HEK293 (cell line): ENCODE results near the gene SYT5.
"Not testable (repeated sequence)": the region's sequence is repeated elsewhere in the genome, so short reads cannot be mapped to it uniquely, and the experiment has no call there.

Source experiments
- CTCF ChIA-PET: fragments of 350-600 bp; formaldehyde crosslinking; extraction: SDS; loops from one replicate; lab custom pipeline; 2021; ENCODE audit warnings: antibody characterized with exemption; lab: Yijun Ruan, JAX
- POLR2A ChIA-PET: fragments of 300-600 bp; formaldehyde crosslinking; extraction: SDS; loops from one replicate; lab custom pipeline; 2020; ENCODE audit warnings: antibody characterized with exemption, inconsistent platforms; lab: Yijun Ruan, JAX
- H3K27ac ChIP-seq: fragments of 200-500 bp; sonication (Bioruptor generic); 2 replicates; pipeline ENCODE4 v1.5.1; 2014; ENCODE audit warnings: low read depth, low read length, control low read depth, inconsistent platforms; ENCODE audit errors: extremely low read depth
- H3K36me3 ChIP-seq, 2 experiments: fragments of 200-500 bp in 1 of 2; sonication (Bioruptor generic) in 1 of 2; 1 replicate in 1 of 2; 2 replicates in 1 of 2; pipeline ENCODE4 v1.5.1; 2014 to 2017; ENCODE audit warnings: inconsistent platforms in 2 of 2, low read length in 2 of 2; ENCODE audit not compliant: control insufficient read depth in 2 of 2, insufficient read depth in 1 of 2
- H3K4me1 ChIP-seq: fragments of 200-500 bp; sonication (Bioruptor generic); 2 replicates; pipeline ENCODE4 v1.5.1; 2014; ENCODE audit warnings: mild to moderate bottlenecking, low read length, inconsistent platforms; ENCODE audit not compliant: control insufficient read depth, insufficient read depth
- H3K4me3 ChIP-seq: 2 replicates; pipeline ENCODE4 v1.5.1; 2011; ENCODE audit warnings: low read depth, mild to moderate bottlenecking, control low read depth, low read length, moderate library complexity
- H3K9me3 ChIP-seq: fragments of 200-500 bp; sonication (Bioruptor generic); 2 replicates; pipeline ENCODE4 v1.5.1; 2014; ENCODE audit warnings: low read depth, low read length, inconsistent platforms; ENCODE audit not compliant: control insufficient read depth, insufficient read depth
- ATF2 ChIP-seq: fragments of 450-650 bp; formaldehyde crosslinking; IDR thresholded peaks from 2 replicates; pipeline ENCODE4 v1.5.1; 2016; ENCODE audit warnings: missing biosample characterization, missing genetic modification characterization, low read depth
- CTCF ChIP-seq: fragments of 450-650 bp; formaldehyde crosslinking; IDR thresholded peaks from 2 replicates; pipeline ENCODE4 v1.5.1; 2016; ENCODE audit warnings: missing biosample characterization, missing genetic modification characterization
- FEZF1 ChIP-seq: fragments of 450-650 bp; formaldehyde crosslinking; IDR thresholded peaks from 2 replicates; pipeline ENCODE4 v1.5.1; 2016; ENCODE audit warnings: missing biosample characterization, missing genetic modification characterization
- GLI2 ChIP-seq: fragments of 450-650 bp; formaldehyde crosslinking; IDR thresholded peaks from 2 replicates; pipeline ENCODE4; 2017; ENCODE audit warnings: missing biosample characterization, missing genetic modification characterization, low read depth, borderline replicate concordance
- KLF1 ChIP-seq: fragments of 450-650 bp; formaldehyde crosslinking; IDR thresholded peaks from 2 replicates; pipeline ENCODE4 v1.5.1; 2016; ENCODE audit warnings: missing biosample characterization, missing genetic modification characterization
- KLF8 ChIP-seq: fragments of 450-650 bp; formaldehyde crosslinking; IDR thresholded peaks from 2 replicates; pipeline ENCODE4 v1.5.1; 2016; ENCODE audit warnings: missing biosample characterization, missing genetic modification characterization
- PATZ1 ChIP-seq: fragments of 450-650 bp; formaldehyde crosslinking; IDR thresholded peaks from 2 replicates; pipeline ENCODE4 v1.5.1; 2016; ENCODE audit warnings: missing biosample characterization, missing genetic modification characterization
- RBAK ChIP-seq: fragments of 450-650 bp; formaldehyde crosslinking; IDR thresholded peaks from 2 replicates; pipeline ENCODE4 v1.5.1; 2016; ENCODE audit warnings: missing biosample characterization, missing genetic modification characterization
- TRIM28 ChIP-seq: IDR thresholded peaks from 2 replicates; pipeline ENCODE4 v1.6.1; 2011; ENCODE audit warnings: low read length, control low read depth, borderline replicate concordance
- ZBTB17 ChIP-seq: fragments of 450-650 bp; formaldehyde crosslinking; IDR thresholded peaks from 2 replicates; pipeline ENCODE4 v1.5.1; 2016; ENCODE audit warnings: missing biosample characterization, missing genetic modification characterization
- ZBTB8A ChIP-seq: fragments of 450-650 bp; formaldehyde crosslinking; IDR thresholded peaks from 2 replicates; pipeline ENCODE4 v1.5.1; 2016; ENCODE audit warnings: missing biosample characterization, missing genetic modification characterization
- ZNF221 ChIP-seq: fragments of 450-650 bp; formaldehyde crosslinking; IDR thresholded peaks from 2 replicates; pipeline ENCODE4 v1.5.1; 2017; ENCODE audit warnings: missing biosample characterization, missing genetic modification characterization, borderline replicate concordance
- ZNF292 ChIP-seq: fragments of 450-650 bp; formaldehyde crosslinking; IDR thresholded peaks from 2 replicates; pipeline ENCODE4 v1.5.1; 2016; ENCODE audit warnings: low read depth, missing biosample characterization, missing genetic modification characterization, borderline replicate concordance
- ZNF404 ChIP-seq: fragments of 450-650 bp; formaldehyde crosslinking; IDR thresholded peaks from 2 replicates; pipeline ENCODE4 v1.5.1; 2017; ENCODE audit warnings: missing biosample characterization, missing genetic modification characterization
- ZNF416 ChIP-seq: fragments of 450-650 bp; formaldehyde crosslinking; IDR thresholded peaks from 2 replicates; pipeline ENCODE4 v1.5.1; 2016; ENCODE audit warnings: missing biosample characterization, missing genetic modification characterization
- ZNF449 ChIP-seq: fragments of 450-650 bp; formaldehyde crosslinking; IDR thresholded peaks from 2 replicates; pipeline ENCODE4 v1.5.1; 2017; ENCODE audit warnings: missing biosample characterization, mild to moderate bottlenecking, missing genetic modification characterization, moderate library complexity
- ZNF558 ChIP-seq: fragments of 450-650 bp; formaldehyde crosslinking; IDR thresholded peaks from 2 replicates; pipeline ENCODE4 v1.5.1; 2016; ENCODE audit warnings: missing biosample characterization, missing genetic modification characterization
- ZNF837 ChIP-seq: fragments of 450-650 bp; formaldehyde crosslinking; IDR thresholded peaks from 2 replicates; pipeline ENCODE4 v1.5.1; 2016; ENCODE audit warnings: missing biosample characterization, missing genetic modification characterization

Gene SYT5

GRCh38 chr19:55206664-55207500 is 26.8 kb upstream of the SYT5 start (continued):
- TF ChIP-seq PATZ1 = peak; percentile 73
- TF ChIP-seq ZNF292 = no peak
- TF ChIP-seq GLI2 (tag by site-specific recombination) = no peak
- peak; percentile 83 for TF ChIP-seq ZBTB17
- no peak for TF ChIP-seq ZNF558 (tag by site-specific recombination)
- TF ChIP-seq FEZF1 = peak; percentile 26; the same call in 1 of the 2 replicates
- TF ChIP-seq ZNF416 (tag by site-specific recombination) = no peak
- TF ChIP-seq TRIM28 = no peak
- TF ChIP-seq KLF1 (tag by site-specific recombination) = peak; percentile 98
- no peak for TF ChIP-seq ZNF221
- TF ChIP-seq ZNF837 (tag by site-specific recombination) = no peak
- TF ChIP-seq ATF2 (tag by site-specific recombination) = no peak
- no peak for TF ChIP-seq ZNF449 (tag by site-specific recombination)
- TF ChIP-seq ZBTB8A (tag by site-specific recombination) = no peak
- TF ChIP-seq KLF8 = peak; percentile 61; the same call in 1 of the 2 replicates
- no peak for TF ChIP-seq ZNF404 (tag by site-specific recombination)
- TF ChIP-seq RBAK (tag by site-specific recombination) = no peak
- TF ChIP-seq, all 188 proteins: peak for 30

- POLR2A ChIA-PET, H3K9me3 ChIP-seq, H3K36me3 ChIP-seq, H3K4me3 ChIP-seq, H3K27ac ChIP-seq, H3K4me1 ChIP-seq: not testable (repeated sequence)
- peak; percentile 16; the same call in 1 of the 2 replicates for TF ChIP-seq CTCF
- CTCF ChIA-PET = interaction anchor here (0.7 to 1.0 kb wide), 4 partner anchors 10 to 252 kb away, joined by 3 to 4 read pairs (median 3); no protein-coding TSS in a partner anchor
Observed at GRCh38 chr19:55202199-55202598, 22.1 kb upstream of the SYT5 start.
